ENCODE measurements around the gene KCND2. TPM values are rescaled to one million over a fixed set of nuclear protein-coding genes. Genes with fewer than 3 reads are reported as not detected.

Gene KCND2
- total RNA-seq, 1 experiment from 2014 or later: not detected

GRCh38 chr7:120733835-120734234 is 460.9 kb downstream of the KCND2 start:
- Mint-ChIP-seq H3K27me3 (ENCODE audit: insufficient read depth, unreplicated experiment) (peaks cover 8% of the 10 kb centered on the region), H3K4me1 (ENCODE audit: low read depth, unreplicated experiment) (no peaks in the 10 kb centered on the region), H3K36me3 (ENCODE audit: insufficient read depth, unreplicated experiment) (no peaks in the 10 kb centered on the region), H3K4me3 (ENCODE audit: unreplicated experiment) (no peak overlapping the region), H3K27ac (ENCODE audit: unreplicated experiment) (no peak overlapping the region), H3K9me3 (ENCODE audit: unreplicated experiment) (no peaks in the 10 kb centered on the region)
- H3K4me3 ChIP-seq (ENCODE audit: low read depth, low read length): no peak overlapping the region
- no peak for TF ChIP-seq CTCF (IDR thresholded peaks at IDR 0.05; ENCODE audit: insufficient read depth in 1 of 2, low read depth in 1 of 2, low read length in 1 of 2, severe bottlenecking in 1 of 2, unreplicated experiment in 1 of 2)
- CTCF ChIA-PET: no interaction called here
- no peaks in the 10 kb centered on the region for H3K27me3 ChIP-seq (replicated peaks; ENCODE audit: control insufficient read depth, insufficient read depth, low read length)
- POLR2A ChIA-PET: no interaction called here
- DNase-seq: no peak
- no peaks in the 10 kb centered on the region for H3K4me1 ChIP-seq
- no peaks in the 10 kb centered on the region for H3K9me3 ChIP-seq
- intact Hi-C loops (cut with micrococcal nuclease; ENCODE audit: unreplicated experiment): no loop called here
- no TSS peak for BruUV-seq (replicated peaks)
- H3K36me3 ChIP-seq (ENCODE audit: control insufficient read depth, insufficient read depth, low read length): no peaks in the 10 kb centered on the region

- no peak overlapping the region for H3K4me3 ChIP-seq (ENCODE audit: low read depth, low read length)
- no peaks in the 10 kb centered on the region for H3K4me1 Mint-ChIP-seq (ENCODE audit: low read depth, unreplicated experiment)
- H3K36me3 Mint-ChIP-seq (ENCODE audit: insufficient read depth, unreplicated experiment): no peaks in the 10 kb centered on the region
- H3K27me3 Mint-ChIP-seq (ENCODE audit: insufficient read depth, unreplicated experiment): peaks cover 11% of the 10 kb centered on the region
- no peak for TF ChIP-seq CTCF (IDR thresholded peaks at IDR 0.05; ENCODE audit: insufficient read depth in 1 of 2, low read depth in 1 of 2, low read length in 1 of 2, severe bottlenecking in 1 of 2, unreplicated experiment in 1 of 2)
- no TSS peak for BruUV-seq (replicated peaks)
- DNase-seq: no peak
- POLR2A ChIA-PET: no interaction called here
- H3K4me3 Mint-ChIP-seq (ENCODE audit: unreplicated experiment): no peak overlapping the region
- H3K36me3 ChIP-seq (ENCODE audit: control insufficient read depth, insufficient read depth, low read length): no peaks in the 10 kb centered on the region
- intact Hi-C loops (cut with micrococcal nuclease; ENCODE audit: unreplicated experiment): no loop called here
- no peak overlapping the region for H3K27ac Mint-ChIP-seq (ENCODE audit: unreplicated experiment)
- no peaks in the 10 kb centered on the region for H3K27me3 ChIP-seq (replicated peaks; ENCODE audit: control insufficient read depth, insufficient read depth, low read length)
- no peaks in the 10 kb centered on the region for H3K4me1 ChIP-seq
- CTCF ChIA-PET: no interaction called here
- no peaks in the 10 kb centered on the region for H3K9me3 ChIP-seq
- no peaks in the 10 kb centered on the region for H3K9me3 Mint-ChIP-seq (ENCODE audit: unreplicated experiment)
Measured at GRCh38 chr7:120735791-120736190, 462.8 kb downstream of the KCND2 start.

GRCh38 chr7:120738816-120739215 is 465.8 kb downstream of the KCND2 start:
- peaks cover 10% of the 10 kb centered on the region for H3K27me3 Mint-ChIP-seq (ENCODE audit: insufficient read depth, unreplicated experiment)
- ChIA-PET POLR2A (no interaction called here), CTCF (no interaction called here)
- H3K4me3 ChIP-seq (ENCODE audit: low read depth, low read length): no peak overlapping the region
- no peak for DNase-seq
- intact Hi-C loops (cut with micrococcal nuclease; ENCODE audit: unreplicated experiment): no loop called here
- no peak for TF ChIP-seq CTCF (IDR thresholded peaks at IDR 0.05; ENCODE audit: insufficient read depth in 1 of 2, low read depth in 1 of 2, low read length in 1 of 2, severe bottlenecking in 1 of 2, unreplicated experiment in 1 of 2)
- no peaks in the 10 kb centered on the region for H3K27me3 ChIP-seq (replicated peaks; ENCODE audit: control insufficient read depth, insufficient read depth, low read length)
- H3K27ac Mint-ChIP-seq (ENCODE audit: unreplicated experiment): no peak overlapping the region
- H3K36me3 Mint-ChIP-seq (ENCODE audit: insufficient read depth, unreplicated experiment): no peaks in the 10 kb centered on the region
- H3K4me1 ChIP-seq: no peaks in the 10 kb centered on the region
- no peaks in the 10 kb centered on the region for H3K9me3 ChIP-seq
- H3K9me3 Mint-ChIP-seq (ENCODE audit: unreplicated experiment): no peaks in the 10 kb centered on the region
- H3K4me1 Mint-ChIP-seq (ENCODE audit: low read depth, unreplicated experiment): no peaks in the 10 kb centered on the region
- no peak overlapping the region for H3K4me3 Mint-ChIP-seq (ENCODE audit: unreplicated experiment)
- no peaks in the 10 kb centered on the region for H3K36me3 ChIP-seq (ENCODE audit: control insufficient read depth, insufficient read depth, low read length)
- BruUV-seq (replicated peaks): no TSS peak
